GM23338 (cell line): Measurements from ENCODE around the gene FILIP1. TPM values are rescaled to one million over a fixed set of nuclear protein-coding genes. Genes with fewer than 3 reads are reported as not detected.

Source experiments
- ATAC-seq: fragments of 200-7000 bp; cut with Tn5 transposase; 3 replicates; pipeline ENCODE4 v1.9.1; 2020
- DNase-seq: peaks from one replicate; pipeline ENCODE4 v3.0.0-alpha.2; 2015; ENCODE audit warnings: low spot score
- H2AFZ ChIP-seq: fragments of 200-600 bp; sonication (generic); 2 replicates; pipeline ENCODE4 v1.8.0; 2016; ENCODE audit warnings: antibody characterized with exemption, mild to moderate bottlenecking, moderate library complexity
- H3F3A ChIP-seq: fragments of 200-600 bp; sonication (generic); replicated peaks from 2 replicates; pipeline ENCODE4 v1.8.0; 2017; ENCODE audit warnings: antibody characterized with exemption, mixed run types, low read depth
- H3K27ac ChIP-seq: fragments of 200-600 bp; sonication (generic); 2 replicates; pipeline ENCODE4 v1.6.1; 2016; ENCODE audit warnings: low read depth
- H3K27me3 ChIP-seq: fragments of 200-600 bp; sonication (generic); 2 replicates; pipeline ENCODE4 v1.8.0; 2016; ENCODE audit warnings: mild to moderate bottlenecking, mixed run types, moderate library complexity; ENCODE audit not compliant: insufficient read depth
- H3K36me3 ChIP-seq: fragments of 200-600 bp; sonication (generic); 2 replicates; pipeline ENCODE4 v1.8.0; 2016; ENCODE audit warnings: mild to moderate bottlenecking; ENCODE audit not compliant: insufficient read depth
- H3K4me1 ChIP-seq: fragments of 200-600 bp; sonication (generic); 2 replicates; pipeline ENCODE4 v1.8.0; 2016; ENCODE audit warnings: mild to moderate bottlenecking, moderate library complexity; ENCODE audit not compliant: insufficient read depth
- H3K4me2 ChIP-seq: fragments of 200-600 bp; sonication (generic); 2 replicates; pipeline ENCODE4 v1.7.1; 2017; ENCODE audit warnings: mixed run types
- H3K4me3 ChIP-seq: fragments of 200-600 bp; sonication (generic); 2 replicates; pipeline ENCODE4 v1.6.1; 2016; ENCODE audit warnings: mixed run types
- H3K79me2 ChIP-seq: fragments of 200-600 bp; sonication (generic); replicated peaks from 2 replicates; pipeline ENCODE4 v1.8.0; 2017; ENCODE audit warnings: mild to moderate bottlenecking; ENCODE audit not compliant: insufficient read depth
- H3K9me2 ChIP-seq: fragments of 200-600 bp; sonication (generic); 2 replicates; pipeline ENCODE4 v1.8.0; 2017; ENCODE audit not compliant: insufficient read depth
- H4K20me1 ChIP-seq: fragments of 200-600 bp; sonication (generic); replicated peaks from 2 replicates; pipeline ENCODE4 v1.8.0; 2017; ENCODE audit warnings: mild to moderate bottlenecking; ENCODE audit not compliant: insufficient read depth
- H3K27ac Mint-ChIP-seq: 2 replicates; pipeline ENCODE4 v1.8.0; 2020; ENCODE audit warnings: inconsistent platforms, mild to moderate bottlenecking, moderate library complexity, mixed read lengths
- H3K27me3 Mint-ChIP-seq: 3 replicates; pipeline ENCODE4 v1.8.0; 2022; ENCODE audit warnings: low read depth, mild to moderate bottlenecking, moderate library complexity, mixed read lengths, inconsistent platforms; ENCODE audit not compliant: insufficient read depth, poor library complexity
- H3K36me3 Mint-ChIP-seq: 3 replicates; pipeline ENCODE4 v1.8.0; 2021; ENCODE audit warnings: low read depth, mild to moderate bottlenecking, inconsistent platforms, moderate library complexity, mixed read lengths
- H3K4me1 Mint-ChIP-seq: 3 replicates; pipeline ENCODE4 v1.8.0; 2020; ENCODE audit warnings: mild to moderate bottlenecking, inconsistent platforms, mixed read lengths
- H3K4me3 Mint-ChIP-seq: 3 replicates; pipeline ENCODE4 v1.8.0; 2021; ENCODE audit warnings: moderate library complexity, mild to moderate bottlenecking, inconsistent platforms, mixed read lengths
- H3K9me3 Mint-ChIP-seq: 3 replicates; pipeline ENCODE4 v1.8.0; 2020; ENCODE audit warnings: moderate library complexity, mild to moderate bottlenecking, inconsistent platforms, mixed read lengths
- CREB1 ChIP-seq: fragments of 250-450 bp; sonication (Bioruptor Pico); IDR thresholded peaks from 2 replicates; pipeline ENCODE4 v1.5.0; 2020; ENCODE audit warnings: low read depth, mild to moderate bottlenecking, moderate library complexity
- ETS1 ChIP-seq: IDR thresholded peaks from 2 replicates; pipeline ENCODE4 v1.6.1; 2016; ENCODE audit warnings: antibody characterized with exemption
- EZH2 ChIP-seq: fragments of 200-600 bp; sonication (generic); IDR thresholded peaks from one replicate; pipeline ENCODE4 v1.8.0; 2017; ENCODE audit warnings: antibody characterized with exemption, mild to moderate bottlenecking, low read depth; ENCODE audit not compliant: unreplicated experiment
- EZH2phosphoT487 ChIP-seq: fragments of 200-600 bp; sonication (generic); IDR thresholded peaks from one replicate; pipeline ENCODE4 v1.8.1; 2018; ENCODE audit warnings: antibody characterized with exemption; ENCODE audit not compliant: unreplicated experiment
- JUNB ChIP-seq: IDR thresholded peaks from one replicate; pipeline ENCODE4 v1.6.1; 2016; ENCODE audit warnings: antibody characterized with exemption; ENCODE audit not compliant: unreplicated experiment
- POLR2AphosphoS5 ChIP-seq: IDR thresholded peaks from 2 replicates; pipeline ENCODE4 v1.6.1; 2016; ENCODE audit warnings: antibody characterized with exemption, low read depth
- STAT1 ChIP-seq: IDR thresholded peaks from one replicate; pipeline ENCODE4 v1.6.1; 2016; ENCODE audit warnings: antibody characterized with exemption; ENCODE audit not compliant: unreplicated experiment
- ZNF114 ChIP-seq: fragments of 250-450 bp; sonication (Bioruptor Pico); IDR thresholded peaks from 2 replicates; pipeline ENCODE4 v1.5.0; 2020; ENCODE audit warnings: mild to moderate bottlenecking, moderate library complexity
- ZNF331 ChIP-seq: fragments of 250-450 bp; sonication (Bioruptor Pico); IDR thresholded peaks from 2 replicates; pipeline ENCODE4 v1.5.0; 2020; ENCODE audit warnings: low read depth, mild to moderate bottlenecking, moderate library complexity
- polyA plus RNA-seq: library from polyadenylated mRNA; unstranded; fragments of >200 nt; fragmentation: Nextera tagmentation; extraction: Ambion mirVana; gene quantifications from 2 replicates; pipeline ENCODE4 v1.2.1, GENCODE V29; 2016
- total RNA-seq: library from RNA; depleted of rRNA; stranded (reverse); fragments of >200 nt; shearing (Covaris generic); gene quantifications from 2 replicates; pipeline ENCODE4 v1.2.3, GENCODE V29; 2014
- TF ChIP-seq, protein P1 (sequence below), 2 experiments: fragments of 200-600 bp in 1 of 2; sonication (generic) in 1 of 2; conservative IDR thresholded peaks; 2 replicates each; pipeline versions ENCODE4 v1.5.1 to v1.6.1; 2016 to 2017; ENCODE audit warnings: antibody characterized with exemption in 2 of 2, low read depth in 2 of 2, mild to moderate bottlenecking in 2 of 2, moderate library complexity in 1 of 2

FILIP1 gene
- total and polyA plus RNA-seq, 2 experiments from 2014 or later: 3.7 to 6.4 TPM

DNA sequence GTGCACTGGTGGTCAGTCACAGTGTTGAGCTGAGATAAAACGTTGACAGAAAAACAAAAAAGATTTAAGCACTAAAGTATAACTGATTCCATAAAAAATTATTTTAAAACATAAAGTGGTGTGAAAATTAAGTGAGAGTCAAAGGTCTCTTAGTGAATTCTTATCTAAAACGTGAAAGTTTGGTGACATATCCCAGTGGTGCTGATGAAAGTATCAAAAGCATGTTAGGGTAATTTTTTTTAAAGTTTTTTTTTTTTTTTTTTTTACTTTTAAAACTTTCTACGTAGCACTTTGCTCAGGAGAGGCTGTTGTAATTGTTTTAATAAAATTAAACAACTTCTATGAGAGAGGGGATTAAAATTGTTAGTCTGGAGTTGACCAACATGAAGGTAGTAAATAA, 143.4 kb downstream of the FILIP1 start:
- Histone ChIP-seq H3K79me2 (no peaks in the 10 kb centered on the region), H3K4me1 (peaks cover 27% of the 10 kb centered on the region), H3K4me2 (peak overlapping the region; percentile 75), H3F3A (no peaks in the 10 kb centered on the region), H2AFZ (peak overlapping the region; percentile 70; the same call in 1 of the 2 replicates), H3K36me3 (no peaks in the 10 kb centered on the region), H3K9me2 (0 out of 2 replicates have a peak, but pooled peaks cover 2% of the 10 kb centered on the region), H4K20me1 (no peaks in the 10 kb centered on the region), H3K27ac (no peak overlapping the region), H3K4me3 (peak overlapping the region; percentile 58), H3K27me3 (no peaks in the 10 kb centered on the region)
- H3K27me3 Mint-ChIP-seq: peaks cover 6% of the 10 kb centered on the region
- DNase-seq (no peak), ATAC-seq (no peak)
- no peaks in the 10 kb centered on the region for H3K36me3 Mint-ChIP-seq
- H3K9me3 Mint-ChIP-seq: no peaks in the 10 kb centered on the region
- no peak overlapping the region for H3K27ac Mint-ChIP-seq
- peaks cover 41% of the 10 kb centered on the region for H3K4me1 Mint-ChIP-seq
- TF ChIP-seq EZH2phosphoT487 (no peak), EZH2 (no peak), CREB1 (CRISPR knock-in tag) (no peak), ETS1 (no peak), STAT1 (no peak), ZNF114 (CRISPR knock-in tag) (no peak)
- TF ChIP-seq, protein P1, sequence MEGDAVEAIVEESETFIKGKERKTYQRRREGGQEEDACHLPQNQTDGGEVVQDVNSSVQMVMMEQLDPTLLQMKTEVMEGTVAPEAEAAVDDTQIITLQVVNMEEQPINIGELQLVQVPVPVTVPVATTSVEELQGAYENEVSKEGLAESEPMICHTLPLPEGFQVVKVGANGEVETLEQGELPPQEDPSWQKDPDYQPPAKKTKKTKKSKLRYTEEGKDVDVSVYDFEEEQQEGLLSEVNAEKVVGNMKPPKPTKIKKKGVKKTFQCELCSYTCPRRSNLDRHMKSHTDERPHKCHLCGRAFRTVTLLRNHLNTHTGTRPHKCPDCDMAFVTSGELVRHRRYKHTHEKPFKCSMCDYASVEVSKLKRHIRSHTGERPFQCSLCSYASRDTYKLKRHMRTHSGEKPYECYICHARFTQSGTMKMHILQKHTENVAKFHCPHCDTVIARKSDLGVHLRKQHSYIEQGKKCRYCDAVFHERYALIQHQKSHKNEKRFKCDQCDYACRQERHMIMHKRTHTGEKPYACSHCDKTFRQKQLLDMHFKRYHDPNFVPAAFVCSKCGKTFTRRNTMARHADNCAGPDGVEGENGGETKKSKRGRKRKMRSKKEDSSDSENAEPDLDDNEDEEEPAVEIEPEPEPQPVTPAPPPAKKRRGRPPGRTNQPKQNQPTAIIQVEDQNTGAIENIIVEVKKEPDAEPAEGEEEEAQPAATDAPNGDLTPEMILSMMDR (conservative IDR thresholded peaks at IDR 0.05; ENCODE audit: low read depth in 2 of 2): no peak
- H3K4me3 Mint-ChIP-seq: peak overlapping the region; percentile 82

DNA sequence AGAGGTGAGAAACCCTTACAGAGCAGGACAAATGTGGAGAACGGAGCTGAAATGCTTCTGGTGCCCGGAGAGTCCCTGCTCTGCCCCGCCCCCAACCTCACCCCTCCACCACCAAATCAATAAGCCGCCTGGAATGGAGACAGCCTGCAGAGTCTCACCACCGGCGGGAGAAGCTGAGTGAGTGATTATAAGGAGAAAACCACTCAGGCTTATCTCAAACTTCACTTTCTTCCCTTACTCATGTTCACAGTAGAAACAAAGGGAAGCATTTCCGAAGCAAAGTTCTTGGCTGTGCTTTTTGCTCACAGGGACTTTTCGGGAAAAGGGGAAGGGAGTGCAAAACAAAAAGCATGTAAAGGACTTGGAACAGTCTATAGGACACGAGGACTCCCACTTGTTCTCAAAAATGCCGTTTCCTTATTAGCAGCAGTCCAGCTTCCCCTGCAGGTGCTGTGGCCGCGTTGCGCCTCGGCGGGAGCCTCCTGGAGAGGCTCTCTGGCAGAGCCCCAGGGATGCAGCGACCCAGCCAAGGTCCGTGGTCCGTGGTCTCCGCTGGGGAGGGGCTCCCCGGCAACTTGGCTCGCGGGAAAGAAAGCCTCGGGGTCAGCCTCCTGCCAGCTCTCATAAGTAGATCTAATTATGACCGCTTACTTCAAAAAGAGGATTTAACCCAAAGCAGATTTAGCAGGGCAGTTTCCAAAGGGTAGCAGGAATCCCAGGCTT, 144.2 kb downstream of the FILIP1 start:
- Histone ChIP-seq H3K27ac (0 out of 2 replicates have a peak overlapping the region, but pooled peaks have one; percentile 51), H3F3A (no peaks in the 10 kb centered on the region), H3K4me1 (peaks cover 30% of the 10 kb centered on the region), H3K36me3 (no peaks in the 10 kb centered on the region), H4K20me1 (no peaks in the 10 kb centered on the region), H3K27me3 (no peaks in the 10 kb centered on the region), H3K4me2 (peak overlapping the region; percentile 75), H3K79me2 (no peaks in the 10 kb centered on the region), H3K9me2 (0 out of 2 replicates have a peak, but pooled peaks cover 3% of the 10 kb centered on the region), H3K4me3 (peak overlapping the region; percentile 58), H2AFZ (peak overlapping the region; percentile 70)
- DNase-seq: peak; percentile 74
- Mint-ChIP-seq H3K27me3 (peaks cover 6% of the 10 kb centered on the region), H3K36me3 (no peaks in the 10 kb centered on the region), H3K4me3 (peak overlapping the region; percentile 82), H3K4me1 (peaks cover 45% of the 10 kb centered on the region), H3K9me3 (no peaks in the 10 kb centered on the region), H3K27ac (peak overlapping the region; percentile 69)
- TF ChIP-seq JUNB (no peak), POLR2AphosphoS5 (peak; percentile 63), ZNF331 (CRISPR knock-in tag) (no peak)
- TF ChIP-seq, protein P1 (conservative IDR thresholded peaks at IDR 0.05; ENCODE audit: low read depth in 2 of 2): 0 out of 4 replicates have a peak, but pooled peaks of 1 of the 2 experiments have one; percentile 8
- peak; percentile 91 for ATAC-seq
